Dendritic cell treated with granulocyte-macrophage colony-stimulating factor and Interleukin-4, amounts not matched to agents 40 ng/mL and 50 ng/mL, for 4 days (primary cell): ENCODE data around the gene SHH.

ENCODE experiments used
- H3K27ac Mint-ChIP-seq: one replicate; pipeline ENCODE4 v1.8.0; 2022; ENCODE audit warnings: mild to moderate bottlenecking, mixed read lengths
- H3K27me3 Mint-ChIP-seq: one replicate; pipeline ENCODE4 v1.8.0; 2022; ENCODE audit warnings: mild to moderate bottlenecking, mixed read lengths
- H3K36me3 Mint-ChIP-seq: one replicate; pipeline ENCODE4 v1.8.0; 2022; ENCODE audit warnings: low read depth, mixed read lengths
- H3K4me1 Mint-ChIP-seq: one replicate; pipeline ENCODE4 v1.8.0; 2022; ENCODE audit warnings: low read depth, mixed read lengths
- H3K4me3 Mint-ChIP-seq: one replicate; pipeline ENCODE4 v1.8.0; 2022; ENCODE audit warnings: mild to moderate bottlenecking, moderate library complexity, mixed read lengths
- H3K9me3 Mint-ChIP-seq: one replicate; pipeline ENCODE4 v1.8.0; 2022; ENCODE audit warnings: mixed read lengths
- intact Hi-C: fragments of 100-400 bp; cut with micrococcal nuclease; formaldehyde crosslinking; loops from one replicate; pipeline ENCODE4 v1.15.0; 2022

Gene SHH

DNA sequence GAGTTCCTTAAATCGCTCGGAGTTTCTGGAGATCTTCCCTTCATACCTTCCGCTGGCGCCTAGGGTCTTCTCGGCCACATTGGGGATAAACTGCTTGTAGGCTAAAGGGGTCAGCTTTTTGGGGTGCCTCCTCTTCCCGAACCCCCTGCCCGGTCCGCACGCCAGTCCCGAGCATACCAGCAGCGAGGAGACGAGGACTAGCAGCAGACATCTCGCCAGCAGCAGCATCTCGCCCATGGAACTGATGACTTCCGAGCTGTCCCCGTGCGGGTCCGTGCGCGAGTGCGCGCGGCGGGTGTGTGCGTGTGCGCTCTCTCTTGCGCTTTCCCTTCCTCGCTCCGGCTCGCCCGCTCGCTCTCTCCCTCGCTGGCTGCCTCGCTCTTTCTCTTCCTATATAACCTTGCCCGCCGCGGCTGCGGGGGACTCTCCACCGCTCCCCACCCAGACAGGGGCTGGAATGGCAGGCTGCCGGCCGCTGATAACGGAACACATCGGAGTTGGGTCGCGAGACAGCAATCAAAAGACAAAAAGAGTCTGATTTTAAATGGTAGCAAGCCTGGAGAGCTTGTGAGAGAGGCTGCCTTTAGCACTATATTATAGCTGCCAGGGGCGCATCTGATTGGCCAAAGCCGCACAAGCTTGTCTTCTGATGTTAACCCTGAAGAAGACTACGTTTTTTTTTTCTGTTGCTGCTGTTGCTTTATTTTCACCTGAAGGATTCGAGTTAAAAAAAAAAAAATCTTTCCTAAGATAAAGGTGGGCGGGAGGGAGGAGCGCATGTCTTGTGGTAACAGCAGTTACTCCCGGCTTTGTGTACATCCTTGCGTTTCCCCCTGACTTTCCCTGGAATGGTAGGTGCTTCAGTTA is at the start of gene SHH:
Gene SHH, minus strand, starts transcription at position 569 of the 867 bp plus-strand sequence. Its CDS starts 341 bp downstream, at position 228.
- no peak within 1 kb of the TSS for H3K4me3 Mint-ChIP-seq
- peaks cover 31% of the 10 kb centered on the region for H3K4me1 Mint-ChIP-seq
- no peak within 1 kb of the TSS for H3K27ac Mint-ChIP-seq
- H3K9me3 Mint-ChIP-seq, result no peaks in the 10 kb centered on the region
- peaks cover 93% of the 10 kb centered on the region for H3K27me3 Mint-ChIP-seq
- intact Hi-C loops, result no loop called here
- H3K36me3 Mint-ChIP-seq, result no peaks in the 10 kb centered on the region

DNA sequence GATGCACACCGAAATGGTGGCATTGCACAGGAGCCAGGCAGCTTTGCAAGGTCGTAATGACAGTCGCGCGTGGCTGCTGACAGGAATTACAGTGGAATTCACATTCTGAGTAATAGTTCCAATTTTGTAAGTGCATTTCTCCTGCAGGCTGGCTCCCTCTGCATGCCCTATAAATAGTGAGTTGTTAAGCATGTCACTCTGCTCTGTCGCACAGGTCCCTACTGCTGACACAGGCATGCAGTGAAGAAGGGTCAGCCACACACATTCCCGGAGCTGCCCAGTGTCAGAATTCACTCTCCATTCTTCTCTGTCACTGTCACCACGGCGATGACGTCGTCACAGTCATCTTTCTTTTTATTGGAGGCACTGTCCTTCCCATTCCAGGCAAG is 49.2 kb upstream of the SHH start:
- Mint-ChIP-seq H3K9me3 (no peaks in the 10 kb centered on the region), H3K4me1 (no peaks in the 10 kb centered on the region), H3K27ac (no peak overlapping the region), H3K36me3 (no peaks in the 10 kb centered on the region), H3K4me3 (no peak overlapping the region), H3K27me3 (peaks cover 3% of the 10 kb centered on the region)
- intact Hi-C loops, result no loop called here

DNA sequence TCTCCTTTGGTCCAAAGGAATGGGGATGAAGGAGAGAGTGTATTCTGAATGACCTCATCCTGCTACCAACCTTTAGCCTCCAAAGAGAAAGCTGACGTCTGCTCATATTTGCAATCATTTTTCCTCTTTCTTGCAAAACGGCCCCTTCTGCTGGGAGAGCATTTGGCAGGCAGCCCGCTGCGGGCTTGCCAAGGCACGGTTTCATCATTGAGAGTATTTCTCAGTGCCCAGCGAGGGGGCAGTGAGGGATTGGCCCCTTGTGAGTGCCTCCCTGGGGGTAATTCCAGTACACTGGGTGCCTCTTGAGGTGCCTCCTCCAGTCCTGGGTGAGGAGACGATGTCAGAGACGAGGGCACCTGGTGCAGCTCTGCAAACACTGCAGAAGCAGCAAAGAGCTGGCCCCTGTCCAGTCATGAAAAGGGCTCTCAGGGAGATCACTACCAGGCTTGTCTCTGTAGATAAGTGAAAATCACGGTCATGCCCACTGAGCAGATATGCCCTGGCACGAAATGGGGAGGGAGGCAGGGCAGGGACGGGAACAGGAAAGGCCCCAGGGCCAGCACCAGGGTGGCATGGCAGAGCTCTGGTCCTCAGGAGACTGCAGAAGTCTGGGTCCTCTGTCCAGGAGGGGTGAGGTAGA is 48.7 kb upstream of the SHH start:
- Mint-ChIP-seq H3K4me1 (no peaks in the 10 kb centered on the region), H3K27ac (no peak overlapping the region), H3K4me3 (no peak overlapping the region), H3K36me3 (no peaks in the 10 kb centered on the region), H3K9me3 (no peaks in the 10 kb centered on the region), H3K27me3 (peaks cover under 1% of the 10 kb centered on the region)
- intact Hi-C loops, result no loop called here

DNA sequence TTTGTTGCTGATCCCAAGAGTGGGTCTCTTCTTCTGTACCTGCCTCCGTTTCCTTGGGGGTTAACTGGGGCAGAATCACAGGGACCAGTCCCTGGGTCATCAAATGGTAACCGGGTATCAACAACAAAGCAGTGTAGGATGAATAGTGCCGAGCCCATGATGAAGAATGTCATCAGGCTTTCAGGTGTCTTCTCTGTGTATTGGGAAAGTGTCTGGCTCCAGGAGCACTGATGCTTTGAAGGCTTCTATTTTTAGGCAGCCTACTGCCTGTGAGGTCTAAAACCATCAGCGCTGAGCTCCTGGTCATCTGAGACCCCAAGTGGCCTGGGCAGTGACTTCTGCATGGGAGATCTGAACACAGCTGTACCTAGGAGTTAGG is 48.2 kb upstream of the SHH start:
- Mint-ChIP-seq H3K27me3 (no peaks in the 10 kb centered on the region), H3K36me3 (no peaks in the 10 kb centered on the region), H3K9me3 (no peaks in the 10 kb centered on the region), H3K4me3 (no peak overlapping the region), H3K4me1 (no peaks in the 10 kb centered on the region), H3K27ac (no peak overlapping the region)
- intact Hi-C loops, result no loop called here

DNA sequence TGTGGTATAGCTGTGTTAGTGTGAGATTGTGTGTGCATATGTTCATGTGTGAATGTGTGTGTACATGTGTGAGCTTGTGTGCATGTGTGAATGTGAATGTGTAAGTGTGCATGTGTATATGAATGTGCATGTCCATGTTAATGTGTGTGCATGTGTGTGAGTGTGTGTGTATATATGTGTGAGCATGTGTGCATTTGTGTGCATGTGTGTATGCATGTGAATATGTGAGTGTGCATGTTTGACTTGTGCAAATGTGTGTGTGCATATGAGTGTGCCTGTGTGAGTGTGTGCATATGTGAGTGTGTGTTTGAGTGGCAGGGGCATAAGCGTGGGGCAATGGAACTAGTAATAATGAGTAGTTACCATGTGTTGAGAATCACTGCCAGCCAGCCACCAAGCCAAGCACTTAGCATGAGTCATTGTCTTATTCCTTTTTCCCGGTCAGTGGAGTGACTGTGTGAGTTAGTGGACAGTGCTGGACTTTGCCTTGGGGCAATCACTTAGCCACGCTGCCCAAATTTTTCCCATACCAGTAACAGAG is 46.3 kb upstream of the SHH start:
- no peaks in the 10 kb centered on the region for H3K36me3 Mint-ChIP-seq
- no peaks in the 10 kb centered on the region for H3K27me3 Mint-ChIP-seq
- H3K9me3 Mint-ChIP-seq, result no peaks in the 10 kb centered on the region
- intact Hi-C loops, result no loop called here
- H3K27ac Mint-ChIP-seq, result no peak overlapping the region
- H3K4me1 Mint-ChIP-seq, result no peaks in the 10 kb centered on the region
- H3K4me3 Mint-ChIP-seq, result no peak overlapping the region

DNA sequence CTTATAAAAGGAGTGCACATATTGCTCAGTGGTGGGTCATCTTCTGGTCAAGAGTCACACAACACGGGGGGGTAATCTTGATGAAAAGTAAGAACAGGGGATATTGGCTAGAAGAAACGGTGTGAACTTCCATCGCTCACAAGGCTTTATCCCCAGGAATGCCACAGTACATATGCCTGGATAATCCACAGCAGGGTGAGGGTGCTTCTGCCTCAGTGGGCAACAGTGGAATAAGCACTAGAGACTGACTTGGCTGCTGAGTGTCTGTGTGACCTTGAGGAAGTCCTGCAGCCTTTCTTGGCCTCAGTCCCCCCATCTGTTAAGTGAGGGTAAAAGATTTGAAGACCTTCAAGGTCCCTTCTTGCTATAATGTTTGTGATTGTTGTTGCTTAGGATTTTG is 44.9 kb upstream of the SHH start:
- no peak overlapping the region for H3K27ac Mint-ChIP-seq
- no peaks in the 10 kb centered on the region for H3K4me1 Mint-ChIP-seq
- H3K9me3 Mint-ChIP-seq, result no peaks in the 10 kb centered on the region
- H3K27me3 Mint-ChIP-seq, result no peaks in the 10 kb centered on the region
- intact Hi-C loops, result no loop called here
- H3K36me3 Mint-ChIP-seq, result no peaks in the 10 kb centered on the region
- no peak overlapping the region for H3K4me3 Mint-ChIP-seq

DNA sequence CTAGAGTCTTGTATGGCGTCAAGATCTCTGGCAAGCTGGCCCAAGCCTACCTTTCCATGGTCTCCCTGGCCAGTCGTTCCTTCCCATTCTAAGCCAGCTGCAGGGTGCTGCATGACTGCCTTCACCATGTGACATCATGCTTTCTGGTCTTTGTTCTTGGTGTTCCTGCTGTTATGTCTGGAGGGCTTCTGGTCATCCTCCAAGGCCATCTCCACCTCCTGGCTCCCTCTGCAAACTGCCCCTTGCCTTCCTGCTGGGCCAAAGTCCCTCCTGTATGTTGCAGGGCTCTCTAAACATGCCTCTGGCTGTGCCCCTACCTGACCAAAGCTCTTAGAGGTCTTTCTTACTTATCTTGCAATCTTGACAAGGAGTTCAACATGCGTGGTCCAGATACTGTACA is 44.4 kb upstream of the SHH start:
- Mint-ChIP-seq H3K9me3 (no peaks in the 10 kb centered on the region), H3K4me3 (no peak overlapping the region), H3K27me3 (no peaks in the 10 kb centered on the region)

DNA sequence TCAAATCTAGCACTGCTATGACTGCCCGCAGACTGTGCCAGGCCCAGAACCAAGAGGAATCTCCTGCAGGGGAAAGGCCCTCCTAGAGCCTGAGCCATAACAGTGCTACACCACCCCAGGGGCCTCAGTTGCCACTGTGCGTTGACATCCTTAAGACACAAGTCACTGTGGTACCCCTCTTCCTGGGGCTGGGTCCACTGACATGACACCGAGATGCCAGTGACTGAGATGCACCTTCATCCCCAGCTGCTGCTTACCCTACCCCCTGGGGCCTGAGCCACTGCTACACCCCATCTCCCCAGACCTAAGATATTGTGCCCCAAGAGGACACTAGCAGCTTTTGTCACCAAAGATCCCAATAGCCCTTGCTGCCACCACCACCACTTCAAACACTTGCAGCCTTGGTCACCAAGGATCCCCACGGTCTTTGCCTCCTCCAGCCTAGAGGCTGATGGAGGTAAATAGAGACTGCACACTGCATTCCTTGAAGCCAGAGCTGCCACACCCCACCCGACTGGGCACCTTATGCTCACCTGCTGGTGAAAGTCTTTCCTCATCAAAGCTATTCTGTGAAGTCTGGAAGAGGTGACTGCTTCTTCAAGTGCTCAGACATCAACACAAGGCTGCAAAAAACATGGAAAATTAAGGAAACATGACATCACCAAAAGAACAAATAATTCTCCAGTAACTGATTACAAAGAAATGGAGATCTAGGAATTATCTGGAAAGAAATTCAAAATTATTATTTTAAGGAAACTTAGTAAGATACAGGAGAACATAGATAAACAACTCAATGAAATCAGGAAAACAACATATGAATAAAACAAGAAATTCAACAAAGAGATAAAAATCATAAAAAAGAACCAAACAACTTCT is 40.4 kb upstream of the SHH start:
- H3K36me3 Mint-ChIP-seq, result no peaks in the 10 kb centered on the region
- intact Hi-C loops, result no loop called here

More for the DNA sequence above, 44.4 kb upstream of the SHH start:
- no peaks in the 10 kb centered on the region for H3K36me3 Mint-ChIP-seq
- H3K4me1 Mint-ChIP-seq, result no peaks in the 10 kb centered on the region
- intact Hi-C loops, result no loop called here
- H3K27ac Mint-ChIP-seq, result no peak overlapping the region

DNA sequence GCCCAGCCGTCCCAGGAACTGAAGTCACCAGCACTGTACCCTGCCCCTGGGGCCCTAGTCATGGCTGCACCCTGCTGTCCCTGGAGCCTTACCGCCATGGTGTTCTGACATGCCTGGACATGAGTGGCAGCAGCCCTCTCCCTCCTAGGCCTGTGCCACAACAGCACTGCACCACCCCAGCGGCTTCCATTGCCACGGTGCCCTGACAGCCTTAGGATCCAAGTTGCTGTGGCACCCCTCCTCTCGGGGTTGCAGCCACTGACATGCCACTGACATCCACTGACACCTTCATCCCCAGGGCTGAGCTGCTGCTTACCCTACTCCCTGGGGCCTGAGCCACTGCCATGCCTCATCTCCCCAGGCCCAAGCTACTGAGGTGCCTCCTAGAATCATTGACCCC is 39.6 kb upstream of the SHH start:
- Mint-ChIP-seq H3K4me1 (no peaks in the 10 kb centered on the region), H3K9me3 (no peaks in the 10 kb centered on the region), H3K27ac (no peak overlapping the region), H3K27me3 (no peaks in the 10 kb centered on the region), H3K4me3 (no peak overlapping the region), H3K36me3 (no peaks in the 10 kb centered on the region)
- intact Hi-C loops, result no loop called here

More for the DNA sequence above, 40.4 kb upstream of the SHH start:
- H3K9me3 Mint-ChIP-seq, result no peaks in the 10 kb centered on the region
- no peak overlapping the region for H3K27ac Mint-ChIP-seq
- H3K27me3 Mint-ChIP-seq, result no peaks in the 10 kb centered on the region
- no peaks in the 10 kb centered on the region for H3K4me1 Mint-ChIP-seq
- no peak overlapping the region for H3K4me3 Mint-ChIP-seq

DNA sequence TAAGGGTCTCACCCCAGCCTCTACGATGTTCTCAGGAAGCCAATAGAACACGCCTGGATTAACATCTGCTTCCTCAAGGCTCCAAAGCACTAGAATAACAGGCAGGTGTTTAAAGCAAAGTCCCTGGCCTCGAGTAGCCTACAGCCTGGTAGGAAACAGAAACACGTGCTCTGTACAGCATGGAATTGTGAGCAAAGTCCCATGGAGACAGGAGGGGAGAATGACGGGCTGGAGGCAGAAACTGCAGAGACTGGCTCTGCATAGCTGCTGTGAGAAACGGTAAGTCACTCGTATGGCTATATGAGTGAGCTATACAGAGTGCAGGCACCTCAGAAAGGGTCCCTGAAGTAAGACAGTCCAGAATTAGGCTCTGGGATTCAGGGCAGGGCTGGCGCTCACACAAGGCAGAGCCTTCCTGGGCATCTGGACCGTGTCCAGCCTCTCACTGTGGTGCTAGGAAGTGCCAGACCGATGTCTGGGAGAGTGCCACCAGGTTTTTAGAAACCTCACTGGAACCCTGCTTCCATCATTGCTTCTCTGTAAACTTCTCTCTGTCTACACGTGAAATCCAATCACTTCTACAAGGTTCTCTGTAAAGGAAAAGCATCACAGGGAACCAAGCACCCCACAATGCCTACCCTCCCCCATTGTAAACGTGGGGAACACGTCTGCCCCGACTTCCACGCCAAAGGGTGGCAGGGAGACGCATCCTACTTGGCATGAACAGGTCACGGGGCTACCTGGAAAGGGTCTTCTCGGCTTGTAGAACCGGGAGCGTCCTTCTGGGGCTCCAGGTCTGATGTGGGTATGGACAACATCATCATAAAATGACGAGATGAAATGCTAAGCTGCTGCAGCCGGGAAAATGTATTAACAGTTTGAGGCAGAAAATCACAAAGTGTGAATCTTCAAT is 38.8 kb upstream of the SHH start:
- intact Hi-C loops, result no loop called here
- Mint-ChIP-seq H3K27me3 (no peaks in the 10 kb centered on the region), H3K27ac (no peak overlapping the region), H3K4me3 (no peak overlapping the region), H3K36me3 (no peaks in the 10 kb centered on the region), H3K9me3 (no peaks in the 10 kb centered on the region), H3K4me1 (no peaks in the 10 kb centered on the region)

DNA sequence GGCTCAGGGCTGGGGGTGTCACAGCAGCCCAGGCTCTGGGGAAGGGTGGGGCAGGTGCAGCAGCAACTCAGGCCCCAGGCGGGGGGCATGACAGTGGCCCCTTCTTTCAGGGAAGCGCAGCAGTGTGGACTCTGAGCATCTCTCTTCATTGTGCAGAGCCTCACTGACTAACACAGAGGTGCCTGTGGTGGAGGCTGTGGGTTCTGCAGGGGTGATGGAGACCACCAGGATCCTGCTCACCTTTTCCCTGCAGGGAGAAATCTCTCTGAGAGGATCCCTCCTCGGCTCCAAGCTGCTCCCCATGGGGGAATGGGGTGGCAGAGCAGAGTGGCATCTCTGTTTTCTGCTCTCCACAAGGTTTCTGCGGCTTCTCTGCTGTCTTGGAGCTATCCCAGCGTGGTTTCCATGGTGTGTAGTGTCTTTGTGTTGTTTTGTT is 37.8 kb upstream of the SHH start:
- Mint-ChIP-seq H3K27ac (no peak overlapping the region), H3K4me1 (no peaks in the 10 kb centered on the region), H3K36me3 (no peaks in the 10 kb centered on the region), H3K27me3 (no peaks in the 10 kb centered on the region), H3K4me3 (no peak overlapping the region), H3K9me3 (no peaks in the 10 kb centered on the region)
- intact Hi-C loops, result no loop called here

DNA sequence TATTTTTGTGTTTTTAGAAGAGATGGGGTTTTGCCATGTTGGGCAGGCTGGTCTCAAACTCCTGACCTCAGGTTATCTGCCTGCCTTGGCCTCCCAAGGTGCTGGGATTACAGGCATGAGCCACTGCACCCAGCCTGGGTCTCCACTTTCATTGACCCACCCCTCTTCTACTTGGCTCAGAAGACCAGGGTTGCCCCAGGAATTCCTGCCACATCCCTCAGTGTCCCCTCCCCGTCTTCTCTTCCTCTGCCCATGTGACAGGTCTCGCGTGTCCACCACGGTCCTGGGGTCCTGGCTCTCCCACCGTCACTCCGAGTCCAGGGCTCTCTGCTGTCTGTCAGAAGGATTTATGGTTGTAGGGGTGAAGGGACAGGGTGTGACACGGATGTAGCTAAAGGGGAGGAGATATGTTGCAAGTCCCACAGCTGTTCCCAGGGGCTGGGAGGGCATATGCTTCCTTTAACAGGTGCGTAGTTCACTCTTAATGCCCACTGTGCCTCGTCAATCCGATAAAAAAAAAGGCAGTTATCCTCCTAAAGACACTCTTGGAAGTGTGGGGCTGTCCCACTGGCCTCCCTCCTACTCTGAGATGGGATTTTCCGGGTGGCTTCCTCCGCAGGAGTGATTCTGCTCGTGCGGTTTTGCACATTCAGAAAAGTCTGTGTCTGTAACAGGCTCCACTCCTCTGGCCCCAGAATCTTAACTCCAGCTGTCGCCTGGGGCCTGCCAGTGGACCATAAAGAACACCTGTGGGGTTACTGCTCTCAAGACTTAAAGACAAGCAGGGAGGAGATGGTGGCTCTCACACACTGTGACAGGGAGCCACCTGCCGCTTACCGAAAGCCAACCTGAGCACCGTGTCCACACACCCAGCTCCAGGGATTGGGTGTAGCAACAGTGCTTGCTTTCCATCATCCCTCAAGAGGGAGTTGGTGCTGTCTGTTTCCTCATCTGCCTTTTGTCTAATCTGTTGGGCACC is 36.7 kb upstream of the SHH start:
- Mint-ChIP-seq H3K9me3 (no peaks in the 10 kb centered on the region), H3K27ac (no peak overlapping the region), H3K36me3 (no peaks in the 10 kb centered on the region), H3K4me3 (no peak overlapping the region), H3K4me1 (no peaks in the 10 kb centered on the region), H3K27me3 (no peaks in the 10 kb centered on the region)
- intact Hi-C loops, result no loop called here
